Upper lobe of left lung (tissue), 6 donors: Measurements from ENCODE around the gene PIP5K1C. TPM values are rescaled to one million over a fixed set of nuclear protein-coding genes. Genes with fewer than 3 reads are reported as not detected.
A peak's percentile ranks its signal among the peaks of the same experiment; 100 is the strongest.

Experiments used
- ATAC-seq, 2 donors: fragments of 200-7000 bp; cut with Tn5 transposase; one replicate each; pipeline ENCODE4 v1.9.1; 2022; ENCODE audit warnings: mild to moderate bottlenecking in 2 of 2, moderate library complexity in 2 of 2; ENCODE audit not compliant: low FRiP score in 2 of 2
- DNase-seq, 2 donors: peaks; one replicate each; pipeline ENCODE4 v3.0.0-alpha.2; 2019 to 2020
- H3K27ac ChIP-seq, 4 donors: fragments of 200-600 bp; sonication (generic); one replicate each; pipeline ENCODE4 v1.5.1; 2016 to 2019
- H3K27me3 ChIP-seq, 4 donors: fragments of 200-600 bp; sonication (generic); one replicate each; pipeline ENCODE4 v1.5.1; 2017 to 2019
- H3K36me3 ChIP-seq, 4 donors: fragments of 200-600 bp; sonication (generic); one replicate each; pipeline ENCODE4 v1.5.1; 2016 to 2019
- H3K4me1 ChIP-seq, 4 donors: fragments of 200-600 bp; sonication (generic); one replicate each; pipeline ENCODE4 v1.5.1; 2018 to 2019
- H3K4me3 ChIP-seq, 4 donors: fragments of 200-600 bp; sonication (generic); one replicate each; pipeline ENCODE4 v1.5.1; 2017 to 2019; ENCODE audit warnings: mild to moderate bottlenecking in 2 of 4, moderate library complexity in 1 of 4
- H3K9me3 ChIP-seq, 4 donors: fragments of 200-600 bp; sonication (generic); one replicate each; pipeline ENCODE4 v1.5.1; 2018 to 2019
- CTCF ChIP-seq, 6 experiments: fragments of 450-650 bp in 4 of 6; fragments of 200-600 bp in 2 of 6; sonication (generic) in 2 of 6; IDR thresholded peaks; one replicate each; pipeline ENCODE4 v1.5.1; 2016 to 2019; ENCODE audit warnings: antibody characterized with exemption in 6 of 6
- EP300 ChIP-seq, 4 donors: sonication (generic); formaldehyde crosslinking; IDR thresholded peaks; one replicate each; pipeline ENCODE4 v1.5.1; 2017; ENCODE audit warnings: antibody characterized with exemption in 4 of 4, control low read depth in 2 of 4
- POLR2A ChIP-seq, 4 donors: fragments of 450-650 bp; IDR thresholded peaks; one replicate each; pipeline ENCODE4 v1.5.1; 2016 to 2017; ENCODE audit warnings: antibody characterized with exemption in 4 of 4, mild to moderate bottlenecking in 2 of 4
- POLR2AphosphoS5 ChIP-seq, 2 donors: sonication (generic); formaldehyde crosslinking; IDR thresholded peaks; one replicate each; pipeline ENCODE4 v1.5.1; 2017; ENCODE audit warnings: antibody characterized with exemption in 2 of 2
- WGBS, 2 donors: methylation state at CpG; one replicate each; pipeline ENCODE4 v1.1.5; 2017 to 2018; 5-methylcytosine and 5-hydroxymethylcytosine counted together
- total RNA-seq, 6 donors: library from RNA; depleted of rRNA in 4 of 6; stranded (reverse); fragments of >200 nt in 4 of 6; gene quantifications; one replicate each; pipeline versions ENCODE4 v1.1.0 to v1.2.1, GENCODE V29; 2016 to 2021
- donor health status: DM: no; HTN: no; CAD: no; lungs with moderate emphysema.
- donor health status: DM: no; HTN: yes; CAD: no; lungs with severe emphysema.

PIP5K1C gene
- total RNA-seq, 6 donors from 2014 or later, result 24.6 to 64.1 (median 43.1) TPM

DNA sequence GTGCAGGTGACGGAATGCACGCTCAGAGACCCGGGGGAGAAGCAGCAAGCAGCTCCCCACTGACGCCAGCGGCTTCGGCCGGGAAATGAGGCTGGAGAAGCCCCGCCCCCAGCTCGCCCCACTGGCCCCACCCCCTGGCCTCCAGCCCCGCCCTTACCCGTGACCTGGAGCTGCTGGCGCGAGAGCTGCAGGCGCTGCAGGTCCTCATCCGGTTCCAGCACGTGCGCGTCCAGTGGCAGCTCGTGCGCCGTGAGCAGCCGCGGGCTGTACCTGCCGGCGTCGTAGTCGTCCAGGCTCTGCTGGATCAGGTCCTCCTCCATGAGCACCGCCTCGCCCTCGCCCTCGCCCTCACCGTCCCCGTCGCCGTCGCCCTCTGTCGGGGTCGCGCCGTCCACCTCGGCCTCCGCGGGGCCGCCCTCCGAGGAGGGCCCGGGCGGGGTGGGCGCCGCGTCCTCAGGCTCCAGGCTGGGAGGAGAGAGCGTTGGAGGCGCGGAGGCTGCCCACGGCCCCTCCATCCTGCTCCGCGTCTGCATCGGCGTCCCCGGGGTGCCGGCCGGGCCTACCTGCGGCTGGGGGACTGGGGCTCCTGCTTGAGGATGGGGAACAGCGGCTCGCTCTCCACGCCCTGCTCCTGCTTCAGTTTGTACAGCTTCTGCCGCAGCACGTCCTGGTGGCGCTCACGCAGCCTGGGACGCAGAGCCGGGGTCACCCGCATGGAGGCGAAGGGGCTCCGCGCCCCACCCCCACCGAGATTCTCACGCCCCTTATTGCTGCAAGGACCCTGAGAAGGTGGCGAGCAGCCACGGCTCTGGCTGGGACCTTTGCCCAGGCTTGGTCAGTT, 87.1 kb downstream of the PIP5K1C start:
- TF ChIP-seq POLR2AphosphoS5 (IDR thresholded peaks at IDR 0.05) (no peak), POLR2A (IDR thresholded peaks at IDR 0.05) (no peak), CTCF (IDR thresholded peaks at IDR 0.05) (no peak), EP300 (IDR thresholded peaks at IDR 0.05) (no peak)
- DNase-seq (peak in 1 of 2 donors; percentile 83), ATAC-seq (no peak)
- H3K4me1 ChIP-seq, result peaks cover 13 to 38% (median 23%) of the 10 kb centered on the region in 4 donors
- no peak overlapping the region for H3K4me3 ChIP-seq
- H3K9me3 ChIP-seq, result no peaks in the 10 kb centered on the region
- peak overlapping the region in 1 of 4 donors; percentile 10 for H3K27ac ChIP-seq
- H3K27me3 ChIP-seq, result no peaks in the 10 kb centered on the region
- peaks cover 6 to 51% (median 35%) of the 10 kb centered on the region in 4 donors for H3K36me3 ChIP-seq
- WGBS, 2 donors, result 89 to 93% methylated on average over 40 to 76 of the region's 79 CpGs

DNA sequence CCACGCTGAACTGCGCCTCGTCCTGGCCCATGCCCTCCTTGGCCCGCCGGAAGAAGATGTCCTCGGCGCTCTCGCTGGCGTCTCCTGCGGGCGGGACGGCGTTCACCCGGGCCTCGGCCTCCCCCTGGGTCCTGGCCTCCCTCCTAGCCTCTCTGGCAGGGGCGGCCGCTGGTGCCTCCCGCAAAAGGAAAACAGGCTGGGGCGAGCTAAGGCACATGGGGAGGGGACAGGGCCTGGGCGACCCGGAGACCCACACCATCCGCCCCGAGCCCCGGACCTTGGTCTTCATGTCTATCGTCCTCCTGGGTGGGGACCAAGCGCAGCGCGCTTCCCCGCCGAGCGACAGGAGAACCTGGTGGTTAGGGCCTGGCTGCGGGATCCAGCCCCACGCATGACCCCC, 87.9 kb downstream of the PIP5K1C start:
- Histone ChIP-seq H3K27ac (no peak overlapping the region), H3K27me3 (no peaks in the 10 kb centered on the region), H3K4me3 (no peak overlapping the region), H3K36me3 (peaks cover 6 to 49% (median 34%) of the 10 kb centered on the region in 4 donors), H3K9me3 (no peaks in the 10 kb centered on the region), H3K4me1 (peaks cover 19 to 45% (median 27%) of the 10 kb centered on the region in 4 donors)
- TF ChIP-seq POLR2A (IDR thresholded peaks at IDR 0.05), result no peak
- TF ChIP-seq EP300 (IDR thresholded peaks at IDR 0.05), result no peak
- no peak for TF ChIP-seq CTCF (IDR thresholded peaks at IDR 0.05)
- TF ChIP-seq POLR2AphosphoS5 (IDR thresholded peaks at IDR 0.05), result no peak
- WGBS, 2 donors, result 96 to 99% methylated on average over 18 to 33 of the region's 33 CpGs
- ATAC-seq (no peak), DNase-seq (peak in 1 of 2 donors; percentile 80)

DNA sequence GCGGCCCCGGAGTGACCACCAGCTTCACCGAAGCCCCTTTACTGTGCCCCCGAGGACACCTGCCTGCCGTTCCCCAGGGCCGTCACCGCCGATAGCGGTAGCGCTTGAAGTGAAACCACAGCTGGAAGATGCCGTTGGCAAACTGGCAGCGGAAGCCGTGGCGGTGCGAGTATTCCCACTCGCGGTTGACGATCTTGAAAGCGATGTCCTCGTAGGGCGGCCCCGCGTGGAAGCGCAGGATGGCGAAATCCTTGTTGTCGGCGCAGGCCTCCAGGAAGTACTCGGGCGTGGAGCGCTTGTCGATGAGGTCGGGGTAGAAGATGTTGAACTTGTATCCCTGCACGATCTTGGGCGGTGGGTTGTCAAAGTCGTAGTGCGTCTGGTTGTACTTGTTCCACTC, 88.4 kb downstream of the PIP5K1C start:
- Histone ChIP-seq H3K27me3 (no peaks in the 10 kb centered on the region), H3K9me3 (no peaks in the 10 kb centered on the region), H3K4me3 (no peak overlapping the region), H3K4me1 (peaks cover 23 to 47% (median 26%) of the 10 kb centered on the region in 4 donors), H3K36me3 (peaks cover 6 to 45% (median 34%) of the 10 kb centered on the region in 4 donors), H3K27ac (no peak overlapping the region)
- WGBS, 2 donors, result 95 to 97% methylated on average over 16 to 36 of the region's 36 CpGs
- peak in 1 of 2 donors; percentile 75 for DNase-seq
- no peak for ATAC-seq
- TF ChIP-seq CTCF (IDR thresholded peaks at IDR 0.05) (no peak), POLR2AphosphoS5 (IDR thresholded peaks at IDR 0.05) (no peak), POLR2A (IDR thresholded peaks at IDR 0.05) (no peak), EP300 (IDR thresholded peaks at IDR 0.05) (no peak)

- TF ChIP-seq POLR2AphosphoS5 (IDR thresholded peaks at IDR 0.05), result no peak
- H3K4me1 ChIP-seq, result peaks cover 31 to 55% (median 32%) of the 10 kb centered on the region in 4 donors
- no peak for ATAC-seq
Measured at GRCh38 chr19:3610745-3611717, 89.2 kb downstream of the PIP5K1C start.

More at GRCh38 chr19:3610745-3611717, 89.2 kb downstream of the PIP5K1C start:
- no peak overlapping the region for H3K4me3 ChIP-seq
- H3K27me3 ChIP-seq, result no peaks in the 10 kb centered on the region
- H3K27ac ChIP-seq, result no peak overlapping the region
- peak in 1 of 2 donors; percentile 73 for DNase-seq
- WGBS, 2 donors, result 86 to 89% methylated on average over 12 to 34 of the region's 41 CpGs
- peaks cover 6 to 40% (median 34%) of the 10 kb centered on the region in 4 donors for H3K36me3 ChIP-seq
- no peaks in the 10 kb centered on the region for H3K9me3 ChIP-seq
